HepG2 (cell line): ENCODE data around the gene CAMK2G. TPM values are rescaled to one million over a fixed set of nuclear protein-coding genes. Genes with fewer than 3 reads are reported as not detected.

Source experiments
- ATAC-seq: fragments of 200-7000 bp; cut with Tn5 transposase; 3 replicates; pipeline ENCODE4 v1.9.1; 2020; ENCODE audit warnings: mild to moderate bottlenecking, moderate library complexity
- BruUV-seq: library from RNA; stranded (reverse); fragments of 400-500 nt; replicated peaks from 2 replicates; lab custom pipeline; 2021; lab: Mats Ljungman, UMichigan
- CTCF ChIA-PET: fragments of 300-600 bp; formaldehyde crosslinking; extraction: SDS; loops from one replicate; lab custom pipeline; 2021; ENCODE audit warnings: low total read pairs, inconsistent platforms, low intra/inter-chr PET ratio; lab: Yijun Ruan, JAX
- POLR2A ChIA-PET: fragments of 350-600 bp; sonication (Branson Sonifier 250); formaldehyde crosslinking; loops from one replicate; lab custom pipeline; 2020; ENCODE audit warnings: antibody characterized with exemption, inconsistent platforms; lab: Yijun Ruan, JAX
- DNase-seq: peaks from one replicate; pipeline ENCODE4 v3.0.0-alpha.2; 2015; ENCODE audit warnings: low spot score
- FAIRE-seq: peaks from 3 replicates; lab custom pipeline; 2011; peaks lifted over from hg19 to GRCh38; lab: Jason Lieb, UNC
- H2AFZ ChIP-seq: one replicate; pipeline ENCODE4 v1.6.1; 2011; ENCODE audit warnings: low read length, inconsistent platforms
- H3K27ac ChIP-seq: fragments of 300-600 bp; 3 replicates; pipeline ENCODE4 v1.8.0; 2011; ENCODE audit warnings: mixed run types, mild to moderate bottlenecking, mixed read lengths, low read length, inconsistent platforms; ENCODE audit not compliant: insufficient read depth; ENCODE audit errors: extremely low read length
- H3K27me3 ChIP-seq, 2 experiments: fragments of 200-600 bp in 1 of 2; 2 replicates in 1 of 2; 3 replicates in 1 of 2; pipeline versions ENCODE4 v1.6.0 to v1.8.0; 2011; ENCODE audit warnings: low read length in 2 of 2, mild to moderate bottlenecking in 2 of 2, moderate library complexity in 2 of 2, inconsistent platforms in 1 of 2; ENCODE audit not compliant: insufficient read depth in 2 of 2, control insufficient read depth in 1 of 2
- H3K36me3 ChIP-seq, 2 experiments: fragments of 200-600 bp in 1 of 2; replicated peaks in 1 of 2; 2 replicates in 1 of 2; 3 replicates in 1 of 2; pipeline versions ENCODE4 v1.5.1 to v1.8.0; 2011; ENCODE audit warnings: low read length in 2 of 2, inconsistent platforms in 1 of 2; ENCODE audit not compliant: insufficient read depth in 2 of 2, control insufficient read depth in 1 of 2
- H3K4me1 ChIP-seq: 2 replicates; pipeline ENCODE4 v1.5.1; 2012; ENCODE audit warnings: low read length, inconsistent platforms; ENCODE audit not compliant: insufficient read depth
- H3K4me2 ChIP-seq: 2 replicates; pipeline ENCODE4 v1.6.0; 2011; ENCODE audit warnings: low read depth, low read length, inconsistent platforms
- H3K4me3 ChIP-seq, 3 experiments: fragments of 200-600 bp in 1 of 3; sonication (generic), shearing (Covaris generic) in 1 of 3; replicated peaks in 1 of 3; 2 replicates each; pipeline ENCODE4 v1.5.1; 2011 to 2016; ENCODE audit warnings: low read length in 3 of 3, inconsistent platforms in 2 of 3, low read depth in 2 of 3, mild to moderate bottlenecking in 2 of 3, control low read depth in 1 of 3, mixed read lengths in 1 of 3; ENCODE audit not compliant: insufficient read depth in 1 of 3
- H3K79me2 ChIP-seq: one replicate; pipeline ENCODE4 v1.6.1; 2011; ENCODE audit warnings: low read length, inconsistent platforms; ENCODE audit not compliant: insufficient read depth
- H3K9ac ChIP-seq: 2 replicates; pipeline ENCODE4 v1.6.0; 2011; ENCODE audit warnings: mild to moderate bottlenecking, low read depth, low read length, inconsistent platforms; ENCODE audit not compliant: insufficient read depth
- H3K9me3 ChIP-seq: 2 replicates; pipeline ENCODE4 v1.5.1; 2012; ENCODE audit warnings: mild to moderate bottlenecking, low read length
- H4K20me1 ChIP-seq: 2 replicates; pipeline ENCODE4 v1.6.0; 2011; ENCODE audit warnings: inconsistent platforms, mild to moderate bottlenecking, low read length, moderate library complexity; ENCODE audit not compliant: insufficient read depth
- ATF1 ChIP-seq: IDR thresholded peaks from 2 replicates; pipeline ENCODE4 v1.6.1; 2016; ENCODE audit warnings: mild to moderate bottlenecking, control low read depth
- FOXK2 ChIP-seq: fragments of 450-650 bp; IDR thresholded peaks from 2 replicates; pipeline ENCODE4 v1.6.1; 2016
- NFRKB ChIP-seq: fragments of 450-650 bp; IDR thresholded peaks from 2 replicates; pipeline ENCODE4 v1.6.1; 2017
- RCOR2 ChIP-seq: IDR thresholded peaks from 2 replicates; pipeline ENCODE4 v1.6.1; 2016; ENCODE audit warnings: missing biosample characterization, missing genetic modification reagents
- ZNF143 ChIP-seq: sonication (generic); formaldehyde crosslinking; IDR thresholded peaks from 2 replicates; pipeline ENCODE4 v1.4.0; 2020; ENCODE audit warnings: missing genetic modification reagents
- ZNF775 ChIP-seq: sonication (generic); formaldehyde crosslinking; IDR thresholded peaks from 2 replicates; pipeline ENCODE4 v1.4.0; 2020; ENCODE audit warnings: missing genetic modification reagents, mild to moderate bottlenecking, moderate library complexity, borderline replicate concordance
- ZSCAN22 ChIP-seq: sonication (generic); formaldehyde crosslinking; IDR thresholded peaks from 2 replicates; pipeline ENCODE4 v1.4.0; 2020; ENCODE audit warnings: mild to moderate bottlenecking, missing genetic modification reagents
- WGBS: methylation state at CpG from one replicate; pipeline ENCODE4 v1.1.6; 2017; ENCODE audit warnings: low lambda C conversion rate; 5-methylcytosine and 5-hydroxymethylcytosine counted together
- in situ Hi-C: cut with HindIII; loops from 2 replicates; pipeline ENCODE4 v1.10.0; 2017; ENCODE audit warnings: low pct_unique_long_range_greater_than_20kb; ENCODE audit not compliant: extremely low pct_ligation_motif_present
- intact Hi-C: fragments of 100-400 bp; cut with micrococcal nuclease; formaldehyde crosslinking; loops from one replicate; pipeline ENCODE4 v1.10.0; 2022; ENCODE audit not compliant: unreplicated experiment
- polyA plus RNA-seq, 8 experiments: library from polyadenylated mRNA; depleted of rRNA in 3 of 8; stranded (reverse) in 7 of 8; unstranded in 1 of 8; fragments of >200 nt; fragmentation: Illumina TruSeq in 4 of 8; extraction: Trizol in 4 of 8; gene quantifications; 2 replicates each; pipeline versions ENCODE4 v1.2.1 to v1.2.3, GENCODE V29; 2011 to 2016; ENCODE audit warnings: low read depth in 4 of 8, missing spikeins in 1 of 8, mixed read lengths in 1 of 8; ENCODE audit not compliant: insufficient read depth in 1 of 8
- total RNA-seq, 5 experiments: library from RNA; depleted of rRNA; stranded (reverse); fragments of >200 nt; fragmentation: Illumina TruSeq; extraction: Trizol; gene quantifications; 2 replicates each; pipeline ENCODE4 v1.2.3, GENCODE V29; 2016; ENCODE audit warnings: low read depth in 1 of 5
- TF ChIP-seq, protein P1 (sequence below): sonication (generic); formaldehyde crosslinking; IDR thresholded peaks from 2 replicates; pipeline ENCODE4 v1.4.0; 2020; ENCODE audit warnings: mild to moderate bottlenecking, missing genetic modification reagents
- TF ChIP-seq, protein P2 (sequence below): sonication (generic); formaldehyde crosslinking; IDR thresholded peaks from 2 replicates; pipeline ENCODE4 v1.5.1; 2020; ENCODE audit warnings: missing genetic modification reagents, mild to moderate bottlenecking, borderline replicate concordance
- TF ChIP-seq, protein P3 (sequence below): sonication (generic); formaldehyde crosslinking; IDR thresholded peaks from 2 replicates; pipeline ENCODE4 v1.8.1; 2023; ENCODE audit warnings: mild to moderate bottlenecking, missing genetic modification reagents

The CAMK2G gene
- total and polyA plus RNA-seq, 2 of the 13 experiments (the other 11 are each of a cell fraction or from before 2014, with no cell fraction given): 15.9 to 18.8 TPM

DNA sequence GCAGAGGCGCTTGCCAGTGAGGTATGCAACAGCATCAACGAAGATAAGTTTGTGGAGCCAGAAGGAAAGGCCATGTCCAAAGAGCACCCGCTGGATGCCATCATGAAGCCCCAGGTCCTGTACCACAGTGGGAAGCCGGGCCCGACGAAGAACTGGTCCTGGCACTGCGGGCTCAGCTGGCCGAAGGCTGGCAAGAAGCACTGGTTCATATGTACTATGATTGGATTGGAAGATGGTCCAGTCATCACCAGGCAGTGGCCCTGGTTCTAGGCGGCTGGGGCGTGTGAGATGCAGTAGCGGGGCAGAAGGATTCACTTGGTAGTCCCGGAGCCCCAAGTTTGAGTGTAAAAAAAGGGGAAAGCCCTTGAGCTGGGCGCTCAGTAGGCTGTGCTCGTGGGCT is 66.9 kb downstream of the CAMK2G start (continued):
- TF ChIP-seq, protein P1, sequence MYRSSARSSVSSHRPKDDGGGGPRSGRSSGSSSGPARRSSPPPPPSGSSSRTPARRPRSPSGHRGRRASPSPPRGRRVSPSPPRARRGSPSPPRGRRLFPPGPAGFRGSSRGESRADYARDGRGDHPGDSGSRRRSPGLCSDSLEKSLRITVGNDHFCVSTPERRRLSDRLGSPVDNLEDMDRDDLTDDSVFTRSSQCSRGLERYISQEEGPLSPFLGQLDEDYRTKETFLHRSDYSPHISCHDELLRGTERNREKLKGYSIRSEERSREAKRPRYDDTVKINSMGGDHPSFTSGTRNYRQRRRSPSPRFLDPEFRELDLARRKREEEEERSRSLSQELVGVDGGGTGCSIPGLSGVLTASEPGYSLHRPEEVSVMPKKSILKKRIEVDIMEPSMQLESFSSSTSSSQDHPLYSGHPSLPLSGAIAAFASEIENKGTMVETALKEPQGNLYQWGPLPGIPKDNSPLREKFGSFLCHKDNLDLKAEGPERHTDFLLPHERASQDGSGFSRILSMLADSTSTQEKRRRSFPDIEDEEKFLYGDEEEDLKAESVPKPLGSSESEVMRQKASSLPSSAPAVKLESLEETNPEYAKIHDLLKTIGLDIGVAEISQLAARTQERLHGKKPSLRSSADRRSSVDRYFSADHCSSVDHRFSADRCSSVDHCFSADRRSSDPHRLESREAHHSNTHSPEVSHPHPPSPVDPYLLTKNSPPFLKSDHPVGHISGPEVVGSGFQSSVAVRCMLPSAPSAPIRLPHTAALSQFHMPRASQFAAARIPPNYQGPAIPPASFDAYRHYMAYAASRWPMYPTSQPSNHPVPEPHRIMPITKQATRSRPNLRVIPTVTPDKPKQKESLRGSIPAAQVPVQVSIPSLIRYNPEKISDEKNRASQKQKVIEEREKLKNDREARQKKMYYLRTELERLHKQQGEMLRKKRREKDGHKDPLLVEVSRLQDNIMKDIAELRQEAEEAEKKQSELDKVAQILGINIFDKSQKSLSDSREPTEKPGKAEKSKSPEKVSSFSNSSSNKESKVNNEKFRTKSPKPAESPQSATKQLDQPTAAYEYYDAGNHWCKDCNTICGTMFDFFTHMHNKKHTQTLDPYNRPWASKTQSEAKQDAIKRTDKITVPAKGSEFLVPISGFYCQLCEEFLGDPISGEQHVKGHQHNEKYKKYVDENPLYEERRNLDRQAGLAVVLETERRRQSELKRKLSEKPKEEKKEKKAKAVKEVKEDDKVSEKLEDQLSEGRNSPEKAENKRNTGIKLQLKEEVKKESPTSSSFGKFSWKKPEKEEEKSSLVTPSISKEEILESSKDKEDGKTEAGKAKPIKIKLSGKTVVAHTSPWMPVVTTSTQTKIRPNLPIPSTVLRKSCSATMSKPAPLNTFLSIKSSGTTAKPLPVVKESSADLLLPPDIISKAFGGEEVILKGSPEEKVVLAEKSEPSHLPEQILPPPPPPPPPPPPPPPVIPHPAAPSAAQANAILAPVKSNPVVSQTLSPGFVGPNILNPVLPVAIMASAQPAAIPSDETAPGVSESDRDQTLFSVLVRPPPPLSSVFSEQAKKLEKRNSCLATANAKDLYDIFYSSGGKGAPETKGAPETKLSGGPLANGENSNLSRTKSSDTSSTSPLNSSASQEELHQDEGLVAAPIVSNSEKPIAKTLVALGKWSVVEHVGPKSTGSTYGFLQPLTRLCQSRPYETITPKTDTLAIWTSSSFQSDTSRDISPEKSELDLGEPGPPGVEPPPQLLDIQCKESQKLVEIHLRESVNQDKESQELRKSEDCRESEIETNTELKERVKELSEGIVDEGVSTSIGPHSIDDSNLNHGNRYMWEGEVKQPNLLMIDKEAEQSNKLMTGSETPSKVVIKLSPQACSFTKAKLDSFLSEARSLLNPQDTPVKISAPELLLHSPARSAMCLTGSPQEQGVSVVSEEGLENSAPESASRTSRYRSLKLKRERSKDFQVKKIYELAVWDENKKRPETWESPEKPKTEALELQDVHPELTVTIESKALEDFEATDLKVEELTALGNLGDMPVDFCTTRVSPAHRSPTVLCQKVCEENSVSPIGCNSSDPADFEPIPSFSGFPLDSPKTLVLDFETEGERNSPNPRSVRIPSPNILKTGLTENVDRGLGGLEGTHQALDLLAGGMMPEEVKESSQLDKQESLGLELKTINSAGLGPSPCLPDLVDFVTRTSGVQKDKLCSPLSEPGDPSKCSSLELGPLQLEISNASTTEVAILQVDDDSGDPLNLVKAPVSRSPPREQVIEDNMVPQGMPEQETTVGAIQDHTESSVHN (CRISPR knock-in tag): no peak

DNA sequence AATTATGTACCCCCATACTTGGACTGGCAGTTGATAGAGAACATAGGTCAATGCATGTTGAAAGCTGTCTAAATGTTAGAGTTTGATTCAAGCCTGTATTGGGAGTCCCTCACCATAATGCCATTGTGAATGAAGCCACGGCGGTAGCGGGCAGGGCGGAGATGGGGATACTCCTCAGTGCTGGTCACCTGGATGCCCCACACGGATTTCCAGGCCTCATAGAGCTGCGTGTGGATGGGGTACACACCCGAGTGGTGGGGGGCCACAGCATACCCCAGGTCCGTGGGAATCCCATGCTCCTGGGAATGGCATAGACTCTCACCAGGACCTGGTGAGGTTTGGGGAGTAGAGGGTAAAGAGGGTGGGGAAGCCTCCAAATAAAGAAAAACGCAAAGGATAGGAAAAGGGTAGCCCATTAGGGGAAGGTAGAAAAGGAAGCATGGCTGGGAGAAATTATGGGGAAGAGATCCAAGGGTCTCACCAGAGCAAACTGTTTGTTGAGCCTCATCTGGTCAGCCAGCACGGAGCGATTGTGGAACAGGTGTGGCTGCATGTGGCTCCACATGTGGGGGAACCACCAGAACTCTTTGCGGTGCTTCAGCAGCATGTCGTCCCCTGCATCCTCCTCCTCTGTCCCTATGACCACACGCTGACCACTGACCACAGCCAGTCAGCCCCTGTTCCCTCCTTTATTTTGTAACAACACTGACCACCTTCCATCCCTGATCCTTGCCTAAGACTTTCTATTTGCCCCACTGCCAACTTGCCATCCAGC is 68.0 kb downstream of the CAMK2G start:
- no peak overlapping the region for H3K4me3 ChIP-seq
- no peak overlapping the region for H3K9ac ChIP-seq
- no peak overlapping the region for H3K27ac ChIP-seq
- FAIRE-seq: no peak
- no peaks in the 10 kb centered on the region for H4K20me1 ChIP-seq
- no peak for DNase-seq
- intact Hi-C loops: no loop called here
- H3K9me3 ChIP-seq: no peaks in the 10 kb centered on the region
- no peak for ATAC-seq
- ChIA-PET POLR2A (no interaction called here), CTCF (no interaction called here)
- H3K79me2 ChIP-seq: peaks cover 3% of the 10 kb centered on the region
- H3K4me2 ChIP-seq: no peak overlapping the region
- H3K36me3 ChIP-seq: peaks cover 26 to 60% of the 10 kb centered on the region in 2 experiments
- in situ Hi-C loops: no loop called here
- whole genome bisulfite sequencing: 99% methylated on average over 14 of the region's 14 CpGs
- H3K27me3 ChIP-seq: no peaks in the 10 kb centered on the region; a peak in 1 of 5 replicates
- peaks cover 21% of the 10 kb centered on the region for H3K4me1 ChIP-seq
- BruUV-seq: no TSS peak
- H2AFZ ChIP-seq: no peak overlapping the region
- TF ChIP-seq RCOR2 (CRISPR knock-in tag) (no peak), ATF1 (no peak), FOXK2 (no peak), NFRKB (no peak), ZSCAN22 (CRISPR knock-in tag) (no peak), ZNF143 (CRISPR knock-in tag) (no peak), ZNF775 (CRISPR knock-in tag) (no peak)
- TF ChIP-seq, protein P2, sequence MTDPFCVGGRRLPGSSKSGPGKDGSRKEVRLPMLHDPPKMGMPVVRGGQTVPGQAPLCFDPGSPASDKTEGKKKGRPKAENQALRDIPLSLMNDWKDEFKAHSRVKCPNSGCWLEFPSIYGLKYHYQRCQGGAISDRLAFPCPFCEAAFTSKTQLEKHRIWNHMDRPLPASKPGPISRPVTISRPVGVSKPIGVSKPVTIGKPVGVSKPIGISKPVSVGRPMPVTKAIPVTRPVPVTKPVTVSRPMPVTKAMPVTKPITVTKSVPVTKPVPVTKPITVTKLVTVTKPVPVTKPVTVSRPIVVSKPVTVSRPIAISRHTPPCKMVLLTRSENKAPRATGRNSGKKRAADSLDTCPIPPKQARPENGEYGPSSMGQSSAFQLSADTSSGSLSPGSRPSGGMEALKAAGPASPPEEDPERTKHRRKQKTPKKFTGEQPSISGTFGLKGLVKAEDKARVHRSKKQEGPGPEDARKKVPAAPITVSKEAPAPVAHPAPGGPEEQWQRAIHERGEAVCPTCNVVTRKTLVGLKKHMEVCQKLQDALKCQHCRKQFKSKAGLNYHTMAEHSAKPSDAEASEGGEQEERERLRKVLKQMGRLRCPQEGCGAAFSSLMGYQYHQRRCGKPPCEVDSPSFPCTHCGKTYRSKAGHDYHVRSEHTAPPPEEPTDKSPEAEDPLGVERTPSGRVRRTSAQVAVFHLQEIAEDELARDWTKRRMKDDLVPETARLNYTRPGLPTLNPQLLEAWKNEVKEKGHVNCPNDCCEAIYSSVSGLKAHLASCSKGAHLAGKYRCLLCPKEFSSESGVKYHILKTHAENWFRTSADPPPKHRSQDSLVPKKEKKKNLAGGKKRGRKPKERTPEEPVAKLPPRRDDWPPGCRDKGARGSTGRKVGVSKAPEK: no peak
- TF ChIP-seq, protein P3, sequence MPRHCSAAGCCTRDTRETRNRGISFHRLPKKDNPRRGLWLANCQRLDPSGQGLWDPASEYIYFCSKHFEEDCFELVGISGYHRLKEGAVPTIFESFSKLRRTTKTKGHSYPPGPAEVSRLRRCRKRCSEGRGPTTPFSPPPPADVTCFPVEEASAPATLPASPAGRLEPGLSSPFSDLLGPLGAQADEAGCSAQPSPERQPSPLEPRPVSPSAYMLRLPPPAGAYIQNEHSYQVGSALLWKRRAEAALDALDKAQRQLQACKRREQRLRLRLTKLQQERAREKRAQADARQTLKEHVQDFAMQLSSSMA (CRISPR knock-in tag): no peak
